CD4-positive, alpha-beta memory T cell (primary cell): ENCODE data around the gene DOC2A. TPM values are rescaled to one million over a fixed set of nuclear protein-coding genes. Genes with fewer than 3 reads are reported as not detected.

ENCODE experiments used
- CTCF ChIA-PET: fragments of 350-600 bp; sonication (Branson Sonifier 250); formaldehyde crosslinking; loops from one replicate; lab custom pipeline; 2021; ENCODE audit warnings: inconsistent platforms; ENCODE audit not compliant: partially characterized antibody; lab: Charles Lee
- POLR2A ChIA-PET: fragments of 350-600 bp; sonication (Branson Sonifier 250); formaldehyde crosslinking; loops from one replicate; lab custom pipeline; 2021; ENCODE audit not compliant: partially characterized antibody; lab: Charles Lee
- DNase-seq, 5 donors: peaks; one replicate each; pipeline versions ENCODE4 v3.0.0 to v3.0.0-alpha.2; 2020 to 2022; ENCODE audit warnings: mixed read lengths in 1 of 5
- H3K27ac ChIP-seq: one replicate; pipeline ENCODE4 v1.7.0; 2013; ENCODE audit warnings: low read depth, low read length
- H3K27me3 ChIP-seq: 2 replicates; pipeline ENCODE4 v1.7.0; 2013; ENCODE audit warnings: mild to moderate bottlenecking, low read length, moderate library complexity; ENCODE audit not compliant: insufficient read depth
- H3K36me3 ChIP-seq: 2 replicates; pipeline ENCODE4 v1.7.0; 2013; ENCODE audit warnings: mild to moderate bottlenecking, low read length, moderate library complexity; ENCODE audit not compliant: insufficient read depth
- H3K4me1 ChIP-seq: 2 replicates; pipeline ENCODE4 v1.7.0; 2013; ENCODE audit warnings: mild to moderate bottlenecking, low read length, moderate library complexity; ENCODE audit not compliant: insufficient read depth
- H3K4me3 ChIP-seq, 2 donors: one replicate each; pipeline ENCODE4 v1.7.0; 2013; ENCODE audit warnings: low read length in 2 of 2, mild to moderate bottlenecking in 1 of 2
- H3K9me3 ChIP-seq, 2 donors: one replicate each; pipeline ENCODE4 v1.7.0; 2013; ENCODE audit warnings: low read length in 2 of 2, control low read depth in 1 of 2; ENCODE audit not compliant: control insufficient read depth in 1 of 2
- H3K27ac Mint-ChIP-seq, 7 donors: one replicate each; pipeline ENCODE4 v1.8.0; 2020 to 2021; ENCODE audit warnings: mixed read lengths in 7 of 7, mild to moderate bottlenecking in 6 of 7, inconsistent platforms in 3 of 7, moderate library complexity in 3 of 7
- H3K27me3 Mint-ChIP-seq, 2 donors: one replicate each; pipeline ENCODE4 v1.8.0; 2020 to 2021; ENCODE audit warnings: mixed read lengths in 2 of 2
- H3K36me3 Mint-ChIP-seq, 2 donors: one replicate each; pipeline ENCODE4 v1.8.0; 2020 to 2021; ENCODE audit warnings: mixed read lengths in 2 of 2, inconsistent platforms in 1 of 2, mild to moderate bottlenecking in 1 of 2
- H3K4me1 Mint-ChIP-seq, 4 donors: one replicate each; pipeline ENCODE4 v1.8.0; 2020 to 2021; ENCODE audit warnings: mixed read lengths in 4 of 4, mild to moderate bottlenecking in 1 of 4
- H3K4me3 Mint-ChIP-seq, 8 donors: one replicate each; pipeline ENCODE4 v1.8.0; 2020 to 2021; ENCODE audit warnings: mixed read lengths in 8 of 8, mild to moderate bottlenecking in 7 of 8, moderate library complexity in 6 of 8, inconsistent platforms in 3 of 8
- H3K9me3 Mint-ChIP-seq, 8 donors: one replicate each; pipeline ENCODE4 v1.8.0; 2020 to 2021; ENCODE audit warnings: mixed read lengths in 8 of 8, mild to moderate bottlenecking in 5 of 8, inconsistent platforms in 3 of 8, moderate library complexity in 1 of 8
- intact Hi-C: fragments of 100-400 bp; cut with micrococcal nuclease; formaldehyde crosslinking; loops from one replicate; pipeline ENCODE4 v1.15.1; 2023
- polyA plus RNA-seq, 2 donors: library from polyadenylated mRNA; unstranded; fragments of 300-500 nt; fragmentation: Illumina TruSeq; gene quantifications; one replicate each; pipeline ENCODE4 v1.2.3, GENCODE V29; 2021
- total RNA-seq, 2 experiments: library from RNA; stranded (reverse); gene quantifications; one replicate each; pipeline ENCODE4 v1.2.3, GENCODE V29; 2021

DOC2A gene
- total and polyA plus RNA-seq, 4 experiments from 2014 or later = 0.80 TPM; not detected in 3

- ChIA-PET POLR2A (interaction anchor here (0.7 to 6.0 kb wide), 18 partner anchors 12 to 359 kb away, joined by 3 to 113 read pairs (median 5); partner anchors contain the start of genes ALDOA, C16orf54, CDIPT and CORO1A), CTCF (interaction anchor here (0.7 to 3.8 kb wide), 10 partner anchors 9 to 272 kb away, joined by 3 to 29 read pairs (median 3); partner anchors contain the start of genes KCTD13 and TMEM219)
- peak overlapping the region in 1 of 2 donors; percentile 87 for H3K4me3 ChIP-seq
- DNase-seq = no peak
- intact Hi-C loops = loop anchor here (1.0 to 2.0 kb wide), 4 partner anchors 11 to 110 kb away; partner anchors contain the start of genes CDIPT, INO80E, KCTD13 and TMEM219
- H3K9me3 ChIP-seq = no peaks in the 10 kb centered on the region
- Mint-ChIP-seq H3K9me3 (no peaks in the 10 kb centered on the region), H3K4me3 (peak overlapping the region; percentile 82 to 97 (median 93)), H3K27me3 (no peaks in the 10 kb centered on the region), H3K27ac (peak overlapping the region; percentile 77 to 97 (median 95)), H3K36me3 (peaks cover 14 to 29% of the 10 kb centered on the region in 2 donors), H3K4me1 (peaks cover 20 to 49% (median 34%) of the 10 kb centered on the region in 4 donors)
- peaks cover 36% of the 10 kb centered on the region for H3K4me1 ChIP-seq
- no peaks in the 10 kb centered on the region for H3K27me3 ChIP-seq
- H3K27ac ChIP-seq = peak overlapping the region; percentile 86
- H3K36me3 ChIP-seq = peaks cover 20% of the 10 kb centered on the region
Measured at GRCh38 chr16:29972992-29973383, 37.8 kb downstream of the DOC2A start.

GRCh38 chr16:29972500-29972899 is 38.3 kb downstream of the DOC2A start:
- Mint-ChIP-seq H3K4me1 (peaks cover 20 to 46% (median 33%) of the 10 kb centered on the region in 4 donors), H3K36me3 (peaks cover 14 to 30% of the 10 kb centered on the region in 2 donors), H3K4me3 (peak overlapping the region in 7 of 8 donors; percentile 26 to 94 (median 93)), H3K9me3 (no peaks in the 10 kb centered on the region), H3K27ac (peak overlapping the region in 5 of 7 donors; percentile 77 to 97 (median 95)), H3K27me3 (no peaks in the 10 kb centered on the region)
- Histone ChIP-seq H3K4me3 (no peak overlapping the region), H3K9me3 (no peaks in the 10 kb centered on the region), H3K27me3 (no peaks in the 10 kb centered on the region), H3K36me3 (peaks cover 19% of the 10 kb centered on the region), H3K27ac (no peak overlapping the region), H3K4me1 (peaks cover 36% of the 10 kb centered on the region)
- intact Hi-C loops = loop anchor here (2.0 kb wide), 1 partner anchor 46 kb away; the partner anchor contains the start of gene KCTD13
- no peak for DNase-seq
- ChIA-PET POLR2A (interaction anchor here (1.1 to 6.0 kb wide), 11 partner anchors 11 to 306 kb away, joined by 3 to 113 read pairs (median 10); partner anchors contain the start of genes ALDOA, CORO1A, HIRIP3 and INO80E), CTCF (interaction anchor here (0.9 to 3.8 kb wide), 7 partner anchors 11 to 272 kb away, joined by 3 to 29 read pairs (median 3); partner anchors contain the start of genes KCTD13 and TMEM219)

GRCh38 chr16:29971304-29971703 is 39.5 kb downstream of the DOC2A start:
- Histone ChIP-seq H3K36me3 (peaks cover 12% of the 10 kb centered on the region), H3K4me1 (peaks cover 26% of the 10 kb centered on the region), H3K4me3 (no peak overlapping the region), H3K27ac (no peak overlapping the region), H3K27me3 (no peaks in the 10 kb centered on the region), H3K9me3 (no peaks in the 10 kb centered on the region)
- Mint-ChIP-seq H3K4me3 (no peak overlapping the region), H3K27me3 (no peaks in the 10 kb centered on the region), H3K27ac (no peak overlapping the region), H3K4me1 (peaks cover 17 to 35% (median 26%) of the 10 kb centered on the region in 4 donors), H3K9me3 (no peaks in the 10 kb centered on the region), H3K36me3 (peaks cover 14 to 26% of the 10 kb centered on the region in 2 donors)
- ChIA-PET POLR2A (interaction anchor here (1.2 to 5.2 kb wide), 2 partner anchors 10 to 25 kb away, joined by 5 to 57 read pairs; partner anchors contain the start of genes HIRIP3, INO80E and TMEM219), CTCF (interaction anchor here (1.7 kb wide), 1 partner anchor 123 kb away, joined by 3 read pairs; no protein-coding TSS in a partner anchor)
- intact Hi-C loops = no loop called here
- no peak for DNase-seq

GRCh38 chr16:29968205-29968604 is 42.6 kb downstream of the DOC2A start:
- Mint-ChIP-seq H3K27ac (peak overlapping the region in 1 of 7 donors; percentile 35), H3K4me3 (no peak overlapping the region)
- CTCF ChIA-PET = no interaction called here

GRCh38 chr16:29963021-29963743 is 47.6 kb downstream of the DOC2A start:
- no peaks in the 10 kb centered on the region for H3K9me3 ChIP-seq
- ChIA-PET CTCF (interaction anchor here (0.7 to 3.0 kb wide), 2 partner anchors 10 to 34 kb away, joined by 3 to 29 read pairs; partner anchors contain the start of gene TAOK2), POLR2A (interaction anchor here (0.5 to 4.8 kb wide), 7 partner anchors 12 to 156 kb away, joined by 3 to 113 read pairs (median 15); partner anchors contain the start of genes ALDOA, HIRIP3, INO80E and KCTD13)
- H3K4me3 ChIP-seq = peak overlapping the region in 1 of 2 donors; percentile 40
- Mint-ChIP-seq H3K27me3 (no peaks in the 10 kb centered on the region), H3K4me3 (peak overlapping the region; percentile 88 to 95 (median 92)), H3K4me1 (peaks cover 11 to 30% (median 20%) of the 10 kb centered on the region in 4 donors), H3K9me3 (no peaks in the 10 kb centered on the region), H3K27ac (peak overlapping the region; percentile 92 to 99 (median 96)), H3K36me3 (peaks cover 4 to 12% of the 10 kb centered on the region in 2 donors)
- H3K27me3 ChIP-seq = no peaks in the 10 kb centered on the region
- H3K27ac ChIP-seq = peak overlapping the region; percentile 87
- intact Hi-C loops = loop anchor here (5.0 kb wide), 1 partner anchor 156 kb away; the partner anchor contains the start of gene MAZ
- H3K4me1 ChIP-seq = peaks cover 19% of the 10 kb centered on the region
- DNase-seq = no peak
- H3K36me3 ChIP-seq = peaks cover 4% of the 10 kb centered on the region

More at GRCh38 chr16:29968205-29968604, 42.6 kb downstream of the DOC2A start:
- Mint-ChIP-seq H3K4me1 (peaks cover 3 to 12% (median 7%) of the 10 kb centered on the region in 4 donors), H3K27me3 (no peaks in the 10 kb centered on the region), H3K36me3 (peaks cover 17 to 22% of the 10 kb centered on the region in 2 donors), H3K9me3 (no peaks in the 10 kb centered on the region)
- intact Hi-C loops = no loop called here
- H3K4me3 ChIP-seq = no peak overlapping the region
- no peak for DNase-seq
- peaks cover 5% of the 10 kb centered on the region for H3K4me1 ChIP-seq
- no peak overlapping the region for H3K27ac ChIP-seq
- peaks cover 12% of the 10 kb centered on the region for H3K36me3 ChIP-seq
- H3K9me3 ChIP-seq = no peaks in the 10 kb centered on the region
- POLR2A ChIA-PET = no interaction called here
- no peaks in the 10 kb centered on the region for H3K27me3 ChIP-seq

GRCh38 chr16:29962344-29962994 is 48.4 kb downstream of the DOC2A start:
- Mint-ChIP-seq H3K27ac (peak overlapping the region; percentile 92 to 99 (median 96)), H3K27me3 (no peaks in the 10 kb centered on the region), H3K36me3 (peaks cover 3 to 9% of the 10 kb centered on the region in 2 donors), H3K4me3 (peak overlapping the region; percentile 88 to 95 (median 92)), H3K9me3 (no peaks in the 10 kb centered on the region), H3K4me1 (peaks cover 11 to 30% (median 20%) of the 10 kb centered on the region in 4 donors)
- Histone ChIP-seq H3K27ac (peak overlapping the region; percentile 87), H3K4me3 (peak overlapping the region; percentile 40 to 75), H3K9me3 (no peaks in the 10 kb centered on the region), H3K4me1 (peaks cover 19% of the 10 kb centered on the region), H3K27me3 (no peaks in the 10 kb centered on the region), H3K36me3 (no peaks in the 10 kb centered on the region)
- CTCF ChIA-PET = interaction anchor here (0.7 to 3.0 kb wide), 5 partner anchors 11 to 147 kb away, joined by 3 to 29 read pairs (median 5); partner anchors contain the start of genes KCTD13, PAGR1, TAOK2 and TLCD3B
- POLR2A ChIA-PET = interaction anchor here (0.5 to 4.8 kb wide), 14 partner anchors 12 to 262 kb away, joined by 3 to 113 read pairs (median 6); partner anchors contain the start of genes ALDOA, HIRIP3, INO80E and KCTD13
- DNase-seq = no peak
- intact Hi-C loops = loop anchor here (1.0 to 5.0 kb wide), 3 partner anchors 11 to 155 kb away; partner anchors contain the start of genes KCTD13, MAZ and TAOK2
